Measurements from ENCODE around the gene AOC1. TPM values are rescaled to one million over a fixed set of nuclear protein-coding genes. Genes with fewer than 3 reads are reported as not detected.

The AOC1 gene
- total RNA-seq = under 1 TPM; 0.48 to 0.92 TPM
- 1 to 10 TPM in 1 of 2 donors, under 1 TPM in 1; 0.35 to 1.3 TPM for polyA plus RNA-seq
- long read RNA-seq, donor 1 = 0 reads
- long read RNA-seq, donor 2 = 0 reads
- long read RNA-seq, donor 3 = 0 reads
- long read RNA-seq, donor 4 = 0 reads
- long read RNA-seq, donor 5, partial matches to known transcripts = 0 of 1 reads
- long read RNA-seq, donor 5, other reads (novel, unspliced or antisense) = 0 of 1 reads

- Histone ChIP-seq H3K27me3 (ENCODE audit: control insufficient read depth in 3 of 3, insufficient read depth in 3 of 3, low read length in 2 of 3) (no peaks in the 10 kb centered on the region), H3K9ac (ENCODE audit: insufficient read depth in 1 of 2, low read length in 2 of 2) (no peak within 1 kb of the TSS), H3K27ac (ENCODE audit: low read depth in 1 of 2, low read length in 1 of 2) (no peak within 1 kb of the TSS), H3K4me1 (ENCODE audit: control insufficient read depth in 5 of 5, insufficient read depth in 5 of 5, low read length in 5 of 5) (peaks cover 0 to 18% (median 0%) of the 10 kb centered on the region in 5 donors), H3K36me3 (ENCODE audit: control insufficient read depth in 4 of 4, insufficient read depth in 4 of 4, low read length in 4 of 4) (no peaks in the 10 kb centered on the region), H3K4me3 (no peak within 1 kb of the TSS), H3K9me3 (ENCODE audit: control insufficient read depth in 4 of 4, insufficient read depth in 3 of 4, low read length in 3 of 4) (no peaks in the 10 kb centered on the region)
- peak; percentile 47 for ATAC-seq (ENCODE audit: insufficient read depth, low FRiP score)
- DNase-seq = no peak
- 46 to 49% methylated on average over 8 of the region's 8 CpGs for WGBS, 2 donors
- TF ChIP-seq, protein P1, sequence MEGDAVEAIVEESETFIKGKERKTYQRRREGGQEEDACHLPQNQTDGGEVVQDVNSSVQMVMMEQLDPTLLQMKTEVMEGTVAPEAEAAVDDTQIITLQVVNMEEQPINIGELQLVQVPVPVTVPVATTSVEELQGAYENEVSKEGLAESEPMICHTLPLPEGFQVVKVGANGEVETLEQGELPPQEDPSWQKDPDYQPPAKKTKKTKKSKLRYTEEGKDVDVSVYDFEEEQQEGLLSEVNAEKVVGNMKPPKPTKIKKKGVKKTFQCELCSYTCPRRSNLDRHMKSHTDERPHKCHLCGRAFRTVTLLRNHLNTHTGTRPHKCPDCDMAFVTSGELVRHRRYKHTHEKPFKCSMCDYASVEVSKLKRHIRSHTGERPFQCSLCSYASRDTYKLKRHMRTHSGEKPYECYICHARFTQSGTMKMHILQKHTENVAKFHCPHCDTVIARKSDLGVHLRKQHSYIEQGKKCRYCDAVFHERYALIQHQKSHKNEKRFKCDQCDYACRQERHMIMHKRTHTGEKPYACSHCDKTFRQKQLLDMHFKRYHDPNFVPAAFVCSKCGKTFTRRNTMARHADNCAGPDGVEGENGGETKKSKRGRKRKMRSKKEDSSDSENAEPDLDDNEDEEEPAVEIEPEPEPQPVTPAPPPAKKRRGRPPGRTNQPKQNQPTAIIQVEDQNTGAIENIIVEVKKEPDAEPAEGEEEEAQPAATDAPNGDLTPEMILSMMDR (IDR thresholded peaks at IDR 0.05; ENCODE audit: control extremely low read depth, extremely low read depth) = no peak
These were observed at the start of gene AOC1 for GRCh38 chr7:150852371-150852905. Gene AOC1, plus strand, starts transcription at chr7:150852517. Its CDS starts 3,954 bp downstream, at chr7:150856471.

DNA sequence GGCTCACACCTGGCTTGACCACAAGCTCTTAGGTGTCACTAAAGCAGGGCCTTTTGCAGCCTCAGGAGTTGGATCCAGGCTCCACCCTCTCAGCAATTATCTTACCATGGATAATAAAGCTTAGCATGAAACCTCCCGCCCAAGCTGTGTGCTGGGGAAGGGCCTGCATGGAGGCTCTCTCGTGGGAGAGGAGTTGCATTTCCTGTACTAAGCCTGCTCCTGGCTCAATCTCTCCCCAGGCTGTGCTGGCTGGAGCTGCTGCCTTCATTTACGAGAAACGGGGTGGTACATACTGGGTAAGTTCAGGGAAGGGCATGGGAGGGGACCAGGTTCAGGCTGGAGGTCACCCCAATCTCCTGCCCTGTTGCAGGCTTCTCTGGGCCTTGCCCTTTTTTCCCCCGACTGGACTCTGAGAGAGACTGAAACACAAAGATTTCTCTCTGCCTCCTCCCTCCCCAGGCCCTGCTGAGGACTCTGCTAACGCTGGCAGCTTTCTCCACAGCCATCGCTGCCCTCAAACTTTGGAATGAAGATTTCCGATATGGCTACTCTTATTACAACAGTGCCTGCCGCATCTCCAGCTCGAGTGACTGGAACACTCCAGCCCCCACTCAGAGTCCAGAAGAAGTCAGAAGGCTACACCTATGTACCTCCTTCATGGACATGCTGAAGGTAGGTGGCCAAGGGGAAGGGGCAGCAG is 49.0 kb upstream of the AOC1 start:
- DNase-seq (no peak), ATAC-seq (ENCODE audit: insufficient read depth, low FRiP score) (no peak)
- Histone ChIP-seq H3K4me1 (ENCODE audit: control insufficient read depth in 5 of 5, insufficient read depth in 5 of 5, low read length in 5 of 5) (peaks cover 0 to 11% (median 5%) of the 10 kb centered on the region in 5 donors), H3K27ac (ENCODE audit: low read depth in 1 of 2, low read length in 1 of 2) (no peak overlapping the region), H3K9me3 (ENCODE audit: control insufficient read depth in 4 of 4, insufficient read depth in 3 of 4, low read length in 3 of 4) (peaks cover 0 to 25% (median 2%) of the 10 kb centered on the region in 4 donors), H3K27me3 (ENCODE audit: control insufficient read depth in 3 of 3, insufficient read depth in 3 of 3, low read length in 2 of 3) (peaks cover 0 to 40% (median 24%) of the 10 kb centered on the region in 3 donors), H3K36me3 (ENCODE audit: control insufficient read depth in 4 of 4, insufficient read depth in 4 of 4, low read length in 4 of 4) (peaks cover 0 to 2% (median 0%) of the 10 kb centered on the region in 4 donors), H3K9ac (ENCODE audit: insufficient read depth in 1 of 2, low read length in 2 of 2) (no peak overlapping the region), H3K4me3 (no peak overlapping the region)
- TF ChIP-seq, protein P1 (IDR thresholded peaks at IDR 0.05; ENCODE audit: control extremely low read depth, extremely low read depth) = no peak
- WGBS, 2 donors = 73 to 78% methylated on average over 10 of the region's 10 CpGs

GRCh38 chr7:150804802-150805201 is 47.5 kb upstream of the AOC1 start:
- peaks cover 0 to 25% (median 2%) of the 10 kb centered on the region in 4 donors for H3K9me3 ChIP-seq (ENCODE audit: control insufficient read depth in 4 of 4, insufficient read depth in 3 of 4, low read length in 3 of 4)
- H3K9ac ChIP-seq (ENCODE audit: insufficient read depth in 1 of 2, low read length in 2 of 2) = no peak overlapping the region
- no peak overlapping the region for H3K4me3 ChIP-seq
- DNase-seq (no peak), ATAC-seq (ENCODE audit: insufficient read depth, low FRiP score) (no peak)
- TF ChIP-seq, protein P1 (IDR thresholded peaks at IDR 0.05; ENCODE audit: control extremely low read depth, extremely low read depth) = no peak
- WGBS, 2 donors = 88 to 96% methylated on average over 5 of the region's 5 CpGs
- H3K27ac ChIP-seq (ENCODE audit: low read depth in 1 of 2, low read length in 1 of 2) = no peak overlapping the region
- peaks cover 0 to 26% (median 14%) of the 10 kb centered on the region in 3 donors for H3K27me3 ChIP-seq (ENCODE audit: control insufficient read depth in 3 of 3, insufficient read depth in 3 of 3, low read length in 2 of 3)
- H3K36me3 ChIP-seq (ENCODE audit: control insufficient read depth in 4 of 4, insufficient read depth in 4 of 4, low read length in 4 of 4) = peaks cover 0 to 2% (median 0%) of the 10 kb centered on the region in 4 donors
- peaks cover 0 to 9% (median 4%) of the 10 kb centered on the region in 5 donors for H3K4me1 ChIP-seq (ENCODE audit: control insufficient read depth in 5 of 5, insufficient read depth in 5 of 5, low read length in 5 of 5)

Measured in lung (tissue), 16 donors.